GM19043 (cell line): ENCODE measurements around the gene NOD1.
"Not testable (repeated sequence)": the region's sequence is repeated elsewhere in the genome, so short reads cannot be mapped to it uniquely, and the experiment has no call there.

Experiments used
- ATAC-seq: cut with Tn5 transposase; IDR thresholded peaks from one replicate; pipeline ENCODE4 v1.9.1; 2021; ENCODE audit warnings: low read depth; ENCODE audit not compliant: unreplicated experiment

Gene NOD1

DNA sequence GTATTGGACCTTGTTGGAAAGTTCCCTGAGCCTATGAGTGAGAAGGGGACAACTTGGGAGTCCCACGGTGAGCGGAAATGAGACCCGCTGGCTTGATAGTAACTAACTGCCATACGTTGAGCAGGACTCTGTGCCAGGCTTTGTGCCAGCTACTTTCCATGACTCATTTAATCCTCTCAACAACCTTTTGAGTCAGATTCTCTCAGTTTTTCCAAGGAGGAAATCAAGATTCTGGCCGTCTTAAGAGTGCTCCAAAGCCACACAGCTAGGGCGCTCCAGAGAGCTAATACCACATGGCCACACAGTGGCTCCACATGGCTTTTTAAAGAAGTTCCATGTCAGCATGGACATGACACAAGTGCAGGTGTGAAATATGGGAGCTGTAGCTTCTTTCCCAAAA lies 55.7 kb downstream of the NOD1 start:
- ATAC-seq: no peak

DNA sequence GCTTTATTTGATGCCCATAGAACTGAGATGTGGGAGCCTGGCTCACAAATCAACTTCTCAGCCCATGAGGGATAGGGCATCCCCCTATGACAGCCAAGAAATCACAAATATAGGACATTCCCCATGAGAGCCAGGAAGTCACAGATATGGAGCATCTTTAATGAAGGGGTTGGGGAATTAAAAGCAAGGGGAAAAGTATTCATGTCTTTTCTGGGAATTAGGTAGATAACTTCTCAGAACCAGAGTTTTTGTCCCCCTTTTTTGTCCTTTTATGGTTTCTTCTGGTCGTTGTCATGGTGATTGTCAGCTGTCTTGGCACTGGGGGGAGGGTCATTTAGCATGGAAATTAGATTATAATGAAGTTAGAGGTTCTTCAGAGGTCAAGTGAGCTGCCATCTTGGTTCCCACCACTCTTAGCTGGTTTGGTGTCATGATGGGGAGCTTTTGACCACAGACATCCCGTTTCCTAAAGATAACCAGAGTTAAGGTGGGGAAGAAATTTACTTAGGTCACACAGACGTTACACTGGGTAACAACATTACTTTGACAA lies 56.9 kb downstream of the NOD1 start:
- ATAC-seq: no peak

DNA sequence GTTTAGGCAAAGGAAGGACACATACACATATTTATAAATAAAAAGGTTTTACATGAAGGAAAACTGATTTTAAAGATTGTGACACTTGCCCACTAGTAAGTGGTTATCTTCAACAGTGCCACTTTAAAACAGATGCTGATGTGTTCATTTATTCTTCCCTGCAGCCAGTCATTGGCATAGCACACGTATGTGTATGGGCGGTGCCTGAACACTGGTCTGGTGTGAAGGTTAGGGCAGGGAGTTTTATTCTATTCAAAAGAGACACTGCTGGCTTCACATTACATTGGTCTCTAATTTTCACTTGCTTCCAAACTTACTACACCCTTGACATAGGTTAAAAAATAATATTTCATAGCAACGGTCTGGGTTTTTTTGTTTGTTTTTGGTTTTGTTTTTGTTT lies 57.9 kb downstream of the NOD1 start:
- no peak for ATAC-seq

DNA sequence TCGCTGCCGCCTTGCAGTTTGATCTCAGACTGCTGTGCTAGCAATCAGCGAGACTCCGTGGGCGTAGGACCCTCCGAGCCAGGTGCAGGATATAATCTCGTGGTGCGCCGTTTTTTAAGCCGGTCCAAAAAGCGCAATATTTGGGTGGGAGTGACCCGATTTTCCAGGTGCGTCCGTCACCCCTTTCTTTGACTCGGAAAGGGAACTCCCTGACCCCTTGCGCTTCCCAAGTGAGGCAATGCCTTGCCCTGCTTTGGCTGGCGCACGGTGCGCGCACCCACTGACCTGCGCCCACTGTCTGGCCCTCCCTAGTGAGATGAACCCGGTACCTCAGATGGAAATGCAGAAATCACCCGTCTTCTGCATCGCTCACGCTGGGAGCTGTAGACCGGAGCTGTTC lies 58.5 kb downstream of the NOD1 start:
- ATAC-seq: not testable (repeated sequence)

DNA sequence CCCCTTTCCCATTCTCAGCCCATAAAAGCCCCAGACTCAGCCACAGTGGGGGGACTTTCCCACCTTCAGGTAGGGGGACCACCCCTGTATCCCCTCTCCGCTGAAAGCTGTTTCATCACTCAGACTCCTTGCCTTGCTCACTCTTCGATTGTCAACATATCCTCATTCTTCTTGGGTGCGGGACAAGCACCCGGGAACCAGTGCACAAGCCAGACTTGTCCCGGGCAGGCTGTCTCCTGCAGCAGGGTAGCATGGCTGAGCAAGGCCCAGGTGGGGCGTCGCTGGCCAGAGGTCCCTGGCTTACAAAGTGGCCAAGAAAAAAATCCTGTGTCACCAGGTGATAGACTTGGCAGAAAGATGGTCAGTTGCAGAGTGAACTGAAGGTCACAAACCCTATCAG lies 64.7 kb downstream of the NOD1 start:
- no peak for ATAC-seq

DNA sequence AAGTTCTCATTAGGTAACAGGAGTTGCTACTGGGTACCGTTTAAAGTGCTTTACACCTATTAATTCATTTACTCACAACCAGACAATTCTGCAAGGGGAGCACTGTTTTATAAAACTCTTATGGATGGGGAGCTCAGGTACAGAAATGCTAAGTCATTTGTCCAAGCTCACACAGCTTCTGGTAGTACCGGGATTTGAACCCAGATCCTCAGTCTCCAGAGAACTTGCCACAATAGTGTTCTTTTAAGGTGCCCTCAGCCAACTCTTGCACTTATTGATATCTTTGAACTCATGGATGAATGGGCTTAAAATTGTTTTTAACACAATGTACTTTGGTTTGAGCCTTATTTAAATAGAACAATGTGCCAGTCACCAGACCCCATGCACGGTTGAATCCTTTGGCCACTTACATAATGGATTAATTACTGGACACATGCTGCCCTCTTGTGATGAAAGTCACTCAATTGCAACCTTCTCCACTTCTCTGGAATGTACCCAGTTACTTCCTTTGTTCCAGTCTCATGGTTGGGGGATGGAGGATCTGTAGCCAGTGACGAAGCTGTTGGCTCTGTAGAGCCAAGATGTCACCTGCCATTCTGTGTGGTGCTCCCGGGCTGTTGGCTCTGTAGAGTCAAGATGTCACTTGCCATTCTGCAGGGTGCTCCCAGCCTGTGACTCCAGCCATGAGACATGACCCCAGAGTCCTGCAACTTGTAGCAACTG lies 65.6 kb downstream of the NOD1 start:
- ATAC-seq: no peak

DNA sequence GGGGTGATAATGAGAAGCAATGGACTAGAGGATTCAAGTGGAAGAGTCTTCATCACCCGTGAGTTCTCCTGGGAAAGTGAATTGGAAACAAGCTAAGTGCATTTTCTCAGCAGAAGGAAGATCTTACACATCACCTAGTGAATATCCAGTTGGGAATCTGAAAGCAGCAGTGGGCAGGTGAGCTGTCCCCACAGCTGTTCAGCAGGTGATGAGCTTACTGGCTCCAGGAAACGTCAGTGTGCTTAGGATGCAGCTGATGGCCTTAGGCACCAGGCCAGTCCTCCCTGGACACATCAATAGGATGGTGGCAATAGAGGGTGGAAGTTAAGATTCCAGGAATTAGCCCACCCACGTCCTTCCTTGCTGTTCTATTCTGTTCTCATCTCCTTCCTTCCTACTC lies 66.7 kb downstream of the NOD1 start:
- no peak for ATAC-seq

DNA sequence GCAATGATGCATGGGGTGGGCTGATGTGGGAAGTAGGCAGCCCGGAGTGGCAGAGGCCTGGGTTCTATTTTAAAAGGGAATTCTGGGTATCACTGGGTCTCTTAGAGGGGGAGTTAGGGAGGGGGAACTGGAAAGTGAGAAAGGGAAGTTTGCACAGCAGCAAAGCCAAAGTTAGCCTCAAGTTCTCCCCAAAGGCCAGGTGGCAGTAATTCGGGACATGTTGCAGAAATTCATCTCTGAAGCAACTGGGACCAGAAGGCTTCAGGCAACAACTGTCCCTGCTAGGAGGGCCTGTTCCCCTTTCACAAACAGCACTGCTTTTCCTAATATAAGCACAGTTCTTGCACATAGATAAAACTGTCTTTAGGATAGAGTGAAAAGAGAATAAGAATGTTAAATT lies 67.4 kb downstream of the NOD1 start:
- no peak for ATAC-seq

DNA sequence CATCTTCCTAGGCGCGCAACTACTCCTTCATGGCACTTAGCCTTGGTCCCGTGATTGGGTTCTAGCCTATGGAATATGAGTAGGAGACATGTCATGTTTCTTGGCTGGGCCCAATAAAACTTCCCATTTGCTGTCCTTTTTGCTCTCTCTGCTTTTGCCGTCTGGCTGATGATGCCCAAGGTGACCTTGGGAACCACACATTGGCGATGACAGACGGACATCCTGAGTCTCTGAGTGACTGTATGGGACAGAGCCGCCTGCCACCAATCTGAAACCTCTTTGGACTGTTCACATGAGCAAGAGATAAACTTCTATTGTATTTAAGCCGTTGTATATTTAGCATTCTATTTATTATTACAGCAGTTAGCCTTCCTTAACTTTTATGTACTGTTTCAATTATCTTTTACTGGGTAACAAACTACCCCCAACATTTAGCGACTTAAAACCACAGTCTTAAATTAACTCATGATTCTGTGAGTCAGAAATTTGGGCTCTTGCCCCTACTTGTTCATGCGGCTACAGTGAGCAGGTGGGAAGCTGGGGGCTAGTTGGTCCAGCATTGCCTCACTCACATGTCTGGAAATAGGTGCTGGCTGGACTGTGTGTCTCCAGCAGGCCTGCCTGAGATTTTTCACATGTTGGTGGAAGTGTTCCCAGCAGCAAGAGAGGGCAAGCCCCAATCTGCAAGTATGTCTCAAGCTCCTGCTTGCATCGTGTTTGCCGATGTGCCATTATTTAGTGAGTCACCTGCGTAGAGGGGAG lies 71.7 kb downstream of the NOD1 start:
- no peak for ATAC-seq

DNA sequence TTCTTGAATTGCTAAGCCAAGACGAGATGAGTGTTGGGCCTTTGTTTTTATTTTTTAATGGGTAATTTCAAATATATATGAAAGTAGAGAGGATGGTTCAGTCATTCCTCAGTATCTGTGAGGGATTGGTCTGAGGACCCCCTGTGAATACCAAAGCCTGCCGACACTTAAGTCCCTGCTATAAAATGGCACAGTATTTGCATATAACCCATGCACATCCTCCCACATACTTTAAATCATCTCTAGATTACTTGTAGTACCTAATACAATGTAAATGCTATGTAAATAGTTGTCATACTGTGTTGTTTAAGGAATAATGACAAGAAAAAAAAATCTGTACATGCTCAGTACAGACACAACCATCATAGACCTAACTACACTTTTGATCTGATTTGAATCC lies 73.4 kb downstream of the NOD1 start:
- ATAC-seq: no peak

DNA sequence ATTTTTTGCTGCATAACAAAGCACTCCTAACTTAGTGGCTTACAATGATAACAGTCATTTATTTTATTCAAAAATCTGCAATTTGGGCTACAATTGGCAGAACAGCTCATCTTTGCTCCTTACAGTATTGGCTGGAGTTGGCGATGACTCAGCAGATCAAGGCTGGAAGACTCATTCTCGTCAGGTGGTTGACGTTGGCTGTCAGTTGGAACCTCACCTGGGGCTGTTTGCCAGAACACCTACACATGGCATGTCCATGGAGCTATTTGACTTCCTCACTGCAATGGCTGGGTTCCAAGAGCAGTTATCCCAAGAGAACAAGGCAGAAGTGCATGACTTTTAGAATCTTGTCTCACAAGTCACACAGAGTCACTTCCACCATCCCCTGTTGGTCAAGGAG lies 75.1 kb downstream of the NOD1 start:
- ATAC-seq: no peak

DNA sequence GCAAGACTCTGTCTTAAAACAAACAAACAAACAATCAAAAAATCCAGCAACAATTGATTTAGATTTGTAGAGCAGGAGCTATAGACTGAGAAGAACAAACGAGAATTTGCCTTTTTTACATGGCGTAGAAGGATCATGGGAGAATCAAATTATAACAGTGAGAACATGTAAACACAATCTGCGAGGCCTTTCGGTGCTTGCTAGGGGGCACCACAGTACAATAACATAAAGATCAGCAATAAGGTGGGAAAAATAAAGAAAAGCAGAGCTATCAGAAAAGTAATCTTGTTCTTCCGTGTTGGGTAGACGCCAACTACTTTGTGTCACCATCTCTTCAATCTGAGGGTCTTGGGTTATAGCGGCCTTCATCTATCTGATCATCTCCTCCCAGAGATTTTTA lies 82.2 kb downstream of the NOD1 start:
- no peak for ATAC-seq

DNA sequence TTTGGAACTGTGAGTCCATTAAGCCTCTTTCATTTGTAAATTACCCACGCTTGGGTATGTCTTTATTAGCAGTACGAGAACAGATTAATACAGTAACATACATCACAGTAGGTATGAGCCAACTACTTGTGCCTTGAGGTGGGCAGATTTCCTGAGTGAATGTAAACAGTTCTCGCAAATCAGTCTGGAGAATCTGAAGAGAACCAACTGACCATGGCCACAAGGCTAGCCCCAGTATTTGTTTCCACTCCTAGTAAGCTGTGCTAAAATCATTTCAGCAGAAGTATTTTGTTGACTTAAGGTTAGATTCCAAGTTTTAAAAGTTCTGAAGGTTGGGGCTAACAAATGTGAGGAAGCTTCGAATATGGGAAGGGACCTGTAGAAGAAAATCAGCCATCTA lies 82.9 kb downstream of the NOD1 start:
- ATAC-seq: no peak

DNA sequence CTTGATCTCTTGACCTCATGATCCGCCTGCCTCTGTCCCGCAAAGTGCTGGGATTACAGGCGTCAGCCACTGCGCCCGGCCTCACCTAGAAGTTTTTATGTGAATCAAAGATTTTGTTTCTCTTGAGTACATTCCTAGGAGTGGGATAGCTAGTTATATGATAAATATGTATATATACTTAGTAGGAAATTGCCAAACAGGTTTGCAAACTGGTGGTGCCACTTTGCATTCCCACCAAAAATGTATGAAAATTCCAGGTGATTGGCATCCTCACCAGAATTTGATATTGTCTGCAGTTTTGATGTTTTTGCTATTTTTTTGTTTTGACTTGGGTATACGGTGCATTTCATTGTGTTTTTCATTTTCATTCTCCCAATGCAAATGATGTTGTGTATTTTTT lies 86.8 kb downstream of the NOD1 start:
- no peak for ATAC-seq

DNA sequence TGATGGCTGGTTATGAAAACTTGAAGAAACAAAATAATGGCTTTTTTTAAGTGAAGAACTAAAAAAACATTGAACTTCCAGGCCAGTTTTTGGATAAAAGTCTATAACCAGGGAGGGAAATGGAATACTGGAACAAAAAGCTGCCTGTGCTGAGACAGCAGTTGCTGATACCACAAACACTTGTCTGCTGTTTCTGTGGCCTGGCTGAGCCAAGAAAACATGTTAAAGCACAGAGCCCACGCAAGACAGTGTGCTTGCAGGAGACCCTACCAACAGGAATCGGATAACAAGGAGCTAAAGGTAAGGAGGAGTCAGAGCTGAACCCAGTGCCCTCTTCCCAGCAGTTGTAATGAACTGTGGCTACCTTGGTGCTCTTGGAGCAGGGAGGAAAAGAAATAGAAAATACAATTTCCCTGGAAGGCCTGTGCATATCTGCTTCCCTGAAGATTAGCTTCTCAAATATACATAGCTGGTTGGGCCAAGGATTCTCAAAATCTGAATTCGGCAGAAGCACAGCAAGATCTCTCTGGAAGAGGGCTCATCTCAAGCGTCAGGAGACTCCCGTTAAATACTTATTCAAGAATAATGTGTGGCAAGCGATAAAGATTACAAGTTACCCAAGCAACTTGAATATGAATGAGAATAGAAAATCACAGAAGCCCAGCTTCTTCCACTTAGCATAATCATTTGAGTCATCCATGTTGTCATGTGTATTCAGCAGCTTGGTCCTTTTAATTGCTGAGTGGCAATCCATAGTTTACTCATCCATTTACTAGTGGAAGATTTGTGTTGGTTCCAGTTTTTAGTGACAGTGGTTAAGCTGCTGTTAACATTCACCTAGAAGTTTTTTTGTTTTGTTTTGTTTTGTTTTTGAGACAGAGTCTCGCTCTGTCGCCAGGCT lies 87.6 kb downstream of the NOD1 start:
- ATAC-seq: no peak

DNA sequence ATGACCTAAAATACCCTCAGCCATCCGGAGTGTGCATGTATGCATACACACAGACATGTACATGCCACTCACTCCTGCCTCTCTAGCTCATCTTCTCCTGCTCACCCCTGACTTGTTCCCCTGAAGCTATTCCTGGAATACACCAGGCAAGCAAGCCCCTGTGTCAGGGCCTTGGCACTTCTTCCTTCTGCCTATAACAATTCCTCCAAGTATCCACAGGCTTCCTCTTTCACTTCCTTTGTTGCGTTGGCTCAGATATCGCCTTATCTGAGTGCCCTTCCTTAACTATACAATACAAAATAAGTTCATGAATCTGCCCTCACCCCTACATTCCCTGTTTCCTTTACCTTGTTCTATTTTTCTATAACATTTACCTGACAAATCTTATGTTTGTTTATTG lies 88.8 kb downstream of the NOD1 start:
- ATAC-seq: no peak

DNA sequence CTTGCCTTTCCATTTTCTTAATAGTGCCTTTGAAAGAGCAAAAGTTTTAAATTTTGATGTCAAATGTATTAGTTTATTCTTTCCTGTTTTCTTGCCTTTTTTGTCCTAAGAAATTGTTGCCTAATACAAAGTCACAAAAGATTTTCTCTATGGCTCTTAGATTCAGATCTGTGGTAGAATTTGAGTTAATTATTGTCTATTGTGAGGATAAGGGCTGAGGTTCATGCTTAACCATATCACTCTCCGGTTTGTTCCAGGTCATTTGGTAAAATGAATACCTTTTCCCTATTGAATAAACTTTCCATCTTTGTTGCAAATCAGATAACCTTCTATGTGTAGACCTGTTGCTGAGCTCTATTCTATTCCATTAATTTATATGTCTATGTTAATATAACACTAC lies 96.0 kb downstream of the NOD1 start:
- no peak for ATAC-seq

DNA sequence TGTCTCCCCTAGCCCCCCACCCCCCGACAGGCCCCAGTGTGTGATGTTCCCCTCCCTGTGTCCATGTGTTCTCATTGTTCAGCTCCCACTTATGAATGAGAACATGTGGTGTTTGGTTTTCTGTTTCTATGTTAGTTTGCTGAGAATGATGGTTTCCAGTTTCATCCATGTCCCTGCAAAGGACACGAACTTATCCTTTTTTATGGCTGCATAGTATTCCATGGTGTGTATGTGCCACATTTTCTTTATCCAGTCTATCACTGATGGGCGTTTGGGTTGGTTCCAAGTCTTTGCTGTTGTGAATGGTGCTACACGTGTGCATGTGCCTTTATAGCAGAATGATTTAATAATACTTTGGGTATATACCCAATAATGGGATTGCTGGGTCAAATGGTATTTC lies 97.8 kb downstream of the NOD1 start:
- not testable (repeated sequence) for ATAC-seq

DNA sequence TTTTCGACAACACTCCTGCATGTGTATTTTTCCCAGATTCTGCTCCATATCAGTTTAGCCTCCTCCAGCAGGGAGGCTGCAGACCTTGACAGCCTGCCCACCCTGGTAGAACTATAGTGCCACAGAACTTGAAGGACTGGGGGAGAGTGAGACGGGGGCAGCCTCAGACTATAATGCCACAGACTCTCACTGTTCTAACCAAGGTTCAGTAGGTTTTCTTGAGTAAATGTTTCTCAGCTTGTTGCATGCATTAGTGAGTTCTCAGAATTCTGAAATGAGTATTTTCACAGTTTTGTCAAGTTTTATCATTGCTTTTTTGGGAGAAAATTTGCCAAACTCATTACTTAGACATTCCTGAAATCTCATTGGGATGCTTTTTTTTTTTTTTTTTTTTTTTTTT lies 98.3 kb downstream of the NOD1 start:
- ATAC-seq: no peak

DNA sequence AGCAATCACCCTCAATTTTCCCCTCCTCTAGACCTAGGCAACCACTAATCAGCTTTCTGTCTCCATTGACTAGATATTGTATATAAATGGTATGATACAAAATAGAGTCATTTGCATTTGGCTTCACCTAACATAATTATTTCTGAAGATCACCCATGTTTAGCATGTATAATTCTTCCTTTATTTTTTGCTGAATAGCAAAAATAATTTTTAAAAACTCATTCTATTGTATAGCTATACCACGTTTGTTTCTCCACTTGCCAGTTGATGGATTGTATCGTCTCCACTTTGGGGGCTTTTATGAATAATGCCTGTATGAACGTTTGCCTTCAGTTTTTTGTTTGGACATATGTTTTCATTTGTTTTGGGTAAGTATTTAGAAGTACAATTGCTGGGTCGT lies 98.8 kb downstream of the NOD1 start:
- no peak for ATAC-seq

DNA sequence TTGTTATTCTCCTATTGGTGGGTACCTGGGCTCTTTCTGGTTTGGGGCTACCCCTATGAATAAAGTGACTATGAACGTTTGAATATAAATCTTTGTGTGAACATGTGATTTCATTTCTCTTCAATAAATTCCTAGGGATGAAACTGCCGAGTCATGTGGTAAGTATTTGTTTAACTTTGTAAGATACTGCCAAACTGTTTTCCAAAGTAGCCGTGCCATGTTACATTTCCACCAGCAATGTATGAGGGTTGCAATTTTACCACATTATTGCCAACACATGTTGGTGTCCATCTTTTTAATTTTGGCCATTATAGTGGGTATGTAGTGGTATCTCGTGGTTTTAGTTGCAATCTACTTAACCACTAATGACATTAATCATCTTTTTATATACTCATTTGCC lies 99.5 kb downstream of the NOD1 start:
- no peak for ATAC-seq
